GM19035 (cell line): Measurements from ENCODE around the gene NKIRAS2.

Source experiments
- ATAC-seq: cut with Tn5 transposase; IDR thresholded peaks from one replicate; pipeline ENCODE4 v1.9.1; 2021; ENCODE audit not compliant: unreplicated experiment

Gene NKIRAS2

DNA sequence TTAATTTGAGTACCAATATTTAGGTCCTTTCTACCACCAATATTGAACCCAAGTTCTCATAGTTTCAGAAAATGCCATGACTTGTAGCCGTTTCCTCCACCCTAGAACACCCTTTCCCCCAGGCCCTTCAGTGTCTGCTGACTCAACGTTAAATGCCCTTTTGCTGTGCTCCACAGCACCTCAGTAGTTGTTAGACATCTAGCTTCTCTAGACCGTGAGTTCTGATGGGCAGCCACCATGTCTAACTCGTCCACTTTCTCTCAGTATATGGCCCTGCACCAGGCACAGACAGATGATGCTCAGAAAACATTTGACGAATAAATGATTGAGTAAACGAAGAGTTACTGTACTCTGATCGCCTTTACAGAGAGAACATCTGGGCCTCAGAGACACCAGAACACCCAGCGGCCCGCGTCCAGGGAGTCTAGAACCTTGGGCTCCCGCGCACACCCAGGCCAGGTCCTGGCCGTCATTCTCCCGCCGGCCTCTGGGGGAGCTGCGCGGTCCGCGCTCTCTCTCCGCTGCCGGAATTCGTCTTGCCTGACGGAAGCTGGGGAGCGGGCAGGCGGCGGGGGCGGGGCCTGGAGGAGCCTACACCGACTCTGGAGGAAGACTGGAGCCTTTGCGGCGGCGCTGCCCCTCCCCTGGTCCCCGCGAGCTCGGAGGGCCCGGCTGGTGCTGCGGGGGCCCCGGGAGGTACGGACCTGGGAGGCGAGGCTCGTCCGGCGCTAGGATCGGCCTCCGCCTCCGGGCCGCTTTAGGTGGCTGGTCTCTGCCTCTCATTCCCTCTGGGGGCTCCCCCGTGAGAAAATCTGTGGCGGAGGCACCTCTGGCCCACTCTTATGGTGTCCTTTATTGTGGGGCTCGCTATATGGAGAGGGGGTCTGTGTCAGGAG, at the start of gene NKIRAS2:
TSS of gene NKIRAS2 (plus strand) at position 582 of the 896 bp plus-strand sequence. CDS start 1,488 bp downstream, outside the sequence.
- ATAC-seq: peak; percentile 57

DNA sequence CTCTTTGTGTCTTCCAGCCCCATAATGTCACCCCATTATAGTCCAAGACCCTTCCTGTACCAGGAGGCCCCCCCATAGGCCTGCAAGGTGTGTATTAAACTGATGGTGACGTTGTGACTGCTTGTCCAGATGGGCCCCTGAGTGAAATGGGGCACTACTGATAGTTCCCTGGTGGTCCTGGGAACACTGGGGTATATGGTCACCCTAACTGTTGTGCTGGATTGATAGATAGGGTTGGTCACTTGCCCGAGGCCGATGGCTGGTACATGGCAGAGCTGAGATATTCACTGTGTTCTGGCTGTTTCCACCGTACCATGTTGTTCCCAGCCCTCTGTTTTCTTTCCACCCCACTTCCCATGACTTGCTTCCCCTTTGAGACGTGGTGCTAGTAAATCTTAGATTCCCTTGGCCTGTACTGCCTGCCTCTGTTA, 49.0 kb upstream of the NKIRAS2 start:
- ATAC-seq: no peak

DNA sequence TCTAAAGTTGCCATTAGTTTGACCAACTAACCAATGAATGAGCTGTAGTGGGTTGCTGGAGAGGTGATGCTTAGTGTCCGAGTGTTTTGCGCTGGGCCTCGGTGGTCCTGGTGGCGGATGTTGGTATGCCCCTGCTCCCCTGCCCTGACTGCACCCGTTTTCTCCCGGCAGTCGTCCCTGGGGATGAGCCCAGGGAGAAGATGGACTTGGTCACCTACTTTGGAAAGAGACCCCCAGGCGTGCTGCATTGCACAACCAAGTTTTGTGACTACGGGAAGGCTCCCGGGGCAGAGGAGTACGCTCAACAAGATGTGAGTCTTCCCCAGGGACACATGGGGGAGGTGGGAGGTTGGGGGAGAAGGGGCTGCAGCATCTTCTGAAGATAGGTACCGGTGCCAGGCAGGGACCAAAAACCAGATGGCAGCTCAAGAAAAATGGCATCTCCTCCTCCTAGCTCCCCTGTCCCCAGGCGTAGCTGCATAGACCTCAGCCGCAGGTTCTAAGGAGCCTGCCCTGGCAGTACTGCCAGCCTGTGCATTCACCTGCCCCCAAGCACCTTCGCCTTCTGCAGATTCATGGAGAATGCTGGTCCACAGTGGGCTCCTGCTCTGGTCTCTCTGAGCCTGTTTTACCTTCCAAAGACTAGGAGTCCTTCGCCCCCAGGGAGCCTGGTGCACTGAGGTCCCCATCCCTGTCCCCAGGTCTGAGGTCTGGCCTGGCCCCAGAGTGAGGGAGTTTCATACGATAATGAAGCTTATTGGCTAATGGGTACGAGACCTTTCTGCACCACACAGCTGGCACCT, 48.0 kb upstream of the NKIRAS2 start:
- ATAC-seq: no peak

DNA sequence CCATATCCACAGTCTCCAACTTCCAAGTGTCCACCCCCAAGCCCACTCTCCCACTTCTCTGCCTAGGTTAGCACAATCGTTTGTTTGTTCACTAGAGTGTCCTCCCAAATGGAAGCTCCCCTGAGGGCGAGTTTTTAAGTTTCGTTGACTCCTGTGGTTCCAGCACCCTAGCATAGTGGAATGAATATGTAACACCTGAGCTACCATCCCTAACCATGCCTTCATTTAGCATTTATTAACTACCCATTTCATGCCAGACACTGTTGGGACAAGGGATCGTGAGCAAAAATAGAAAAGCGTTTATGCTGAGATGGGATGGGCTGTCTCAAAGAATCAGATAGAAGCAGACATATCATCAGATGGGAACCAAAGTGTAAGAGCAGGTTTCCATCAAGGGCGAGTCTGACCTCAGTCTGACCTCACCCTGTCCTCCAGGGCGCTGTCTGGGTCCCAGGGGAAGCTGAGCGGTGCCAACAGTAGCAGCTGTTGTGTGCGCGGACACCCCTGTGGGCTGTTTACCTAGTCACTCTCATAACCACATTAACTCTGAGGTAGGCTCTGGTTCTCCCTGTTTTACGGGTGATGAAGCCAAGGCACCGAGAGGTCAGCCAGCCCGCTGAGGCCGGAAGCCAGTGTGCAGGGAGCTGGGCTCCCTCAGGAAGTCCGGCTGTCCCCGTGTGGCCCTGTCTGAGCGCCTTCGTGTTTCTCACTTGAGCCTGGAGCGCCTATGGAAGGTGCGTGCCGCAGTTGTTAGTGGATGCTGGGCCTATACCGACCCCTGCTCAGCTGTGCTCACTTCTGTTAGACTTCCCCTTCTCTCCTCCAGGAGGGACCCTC, 47.1 kb upstream of the NKIRAS2 start:
- no peak for ATAC-seq

DNA sequence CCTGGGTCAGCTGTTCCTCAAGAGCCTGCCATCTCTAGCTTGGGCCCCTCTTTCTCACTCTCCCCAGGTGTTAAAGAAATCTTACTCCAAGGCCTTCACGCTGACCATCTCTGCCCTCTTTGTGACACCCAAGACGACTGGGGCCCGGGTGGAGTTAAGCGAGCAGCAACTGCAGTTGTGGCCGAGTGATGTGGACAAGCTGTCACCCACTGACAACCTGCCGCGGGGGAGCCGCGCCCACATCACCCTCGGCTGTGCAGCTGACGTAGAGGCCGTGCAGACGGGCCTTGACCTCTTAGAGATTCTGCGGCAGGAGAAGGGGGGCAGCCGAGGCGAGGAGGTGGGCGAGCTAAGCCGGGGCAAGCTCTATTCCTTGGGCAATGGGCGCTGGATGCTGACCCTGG, 46.5 kb upstream of the NKIRAS2 start:
- no peak for ATAC-seq

DNA sequence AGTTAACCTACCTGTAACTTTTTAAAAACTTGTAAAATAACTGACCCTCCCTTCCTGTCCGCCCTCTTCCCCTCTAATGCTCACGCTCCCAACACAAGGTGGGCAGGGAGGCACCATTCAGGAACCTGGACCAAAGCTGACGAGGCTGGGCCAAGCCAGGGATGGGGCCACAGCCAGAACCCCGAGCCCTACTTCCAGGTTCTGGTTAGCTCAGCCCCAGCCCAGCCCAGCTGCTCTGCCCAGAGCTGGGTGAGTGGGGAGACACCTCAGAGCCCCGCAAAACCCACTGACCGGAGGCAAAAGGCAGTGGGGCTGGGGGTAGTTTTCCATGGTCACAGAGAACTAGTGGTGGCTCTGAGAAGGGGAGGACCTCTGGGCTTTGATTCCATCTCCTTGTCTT, 45.9 kb upstream of the NKIRAS2 start:
- ATAC-seq: no peak

DNA sequence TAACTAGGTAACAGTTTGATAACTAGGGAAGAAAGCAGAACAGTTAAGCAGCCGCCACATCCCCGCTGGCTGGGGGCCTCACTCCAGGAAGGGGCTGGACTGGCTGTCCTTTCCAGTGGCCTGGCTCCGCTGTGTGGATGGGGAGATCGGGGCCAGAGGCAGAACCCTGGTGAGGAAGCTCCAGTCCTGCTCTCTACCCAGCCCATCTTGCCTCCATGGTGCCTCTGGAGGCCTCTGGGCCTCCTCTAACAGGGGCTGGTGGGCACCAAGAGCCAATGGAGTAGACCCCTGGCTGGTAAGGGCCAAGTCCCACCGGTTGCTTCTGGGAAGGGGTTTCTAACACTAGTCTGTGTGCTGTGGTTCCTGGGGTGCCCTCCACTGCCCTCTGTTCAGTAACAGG, 45.2 kb upstream of the NKIRAS2 start:
- ATAC-seq: no peak

DNA sequence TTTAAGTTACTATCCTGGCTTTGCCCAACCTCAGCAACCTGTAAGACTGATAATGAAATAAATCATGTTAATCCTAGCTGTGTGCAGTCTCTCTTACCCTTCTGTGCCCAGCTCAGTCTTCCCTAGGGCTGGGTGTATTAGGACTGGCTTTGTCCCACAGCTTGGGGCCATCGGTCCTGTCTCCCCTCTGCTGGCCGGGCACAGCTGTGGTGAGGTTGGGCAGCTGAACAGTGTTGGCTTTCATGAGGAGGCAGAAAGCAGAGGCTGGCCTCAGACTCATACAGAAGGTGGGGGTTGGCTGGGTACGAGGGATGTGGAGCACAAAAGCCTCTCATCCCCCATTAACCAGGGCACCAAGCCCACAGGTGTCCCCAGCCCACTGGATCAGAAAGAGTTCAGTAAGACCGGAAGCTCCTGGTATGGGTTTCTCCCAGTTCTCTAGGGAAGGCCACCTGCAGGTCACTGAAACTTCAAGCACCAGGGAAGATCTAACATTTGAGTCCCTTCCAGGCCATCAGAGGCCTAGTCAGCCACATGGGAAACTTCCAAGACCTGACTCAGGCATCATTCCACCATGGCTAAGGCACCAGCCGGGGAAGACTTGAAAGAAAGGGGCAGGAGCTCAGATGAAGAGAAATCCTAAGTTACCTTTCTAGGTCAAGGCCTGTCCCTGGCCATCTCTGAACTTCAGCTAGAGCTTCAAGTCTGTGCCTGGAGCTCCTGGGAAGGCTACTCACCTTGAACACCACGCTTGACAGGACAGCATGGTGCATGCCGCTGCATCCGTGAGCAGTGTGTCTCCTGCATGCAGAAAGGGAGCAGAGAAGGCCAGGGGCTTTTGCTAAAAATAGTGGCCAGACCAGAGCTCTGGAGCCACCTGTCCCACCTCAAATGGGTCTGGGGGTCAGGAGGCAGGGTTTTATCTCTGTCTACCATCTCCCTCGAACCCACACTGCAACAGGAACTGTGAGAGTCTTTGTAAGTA, 44.5 kb upstream of the NKIRAS2 start:
- ATAC-seq: no peak

DNA sequence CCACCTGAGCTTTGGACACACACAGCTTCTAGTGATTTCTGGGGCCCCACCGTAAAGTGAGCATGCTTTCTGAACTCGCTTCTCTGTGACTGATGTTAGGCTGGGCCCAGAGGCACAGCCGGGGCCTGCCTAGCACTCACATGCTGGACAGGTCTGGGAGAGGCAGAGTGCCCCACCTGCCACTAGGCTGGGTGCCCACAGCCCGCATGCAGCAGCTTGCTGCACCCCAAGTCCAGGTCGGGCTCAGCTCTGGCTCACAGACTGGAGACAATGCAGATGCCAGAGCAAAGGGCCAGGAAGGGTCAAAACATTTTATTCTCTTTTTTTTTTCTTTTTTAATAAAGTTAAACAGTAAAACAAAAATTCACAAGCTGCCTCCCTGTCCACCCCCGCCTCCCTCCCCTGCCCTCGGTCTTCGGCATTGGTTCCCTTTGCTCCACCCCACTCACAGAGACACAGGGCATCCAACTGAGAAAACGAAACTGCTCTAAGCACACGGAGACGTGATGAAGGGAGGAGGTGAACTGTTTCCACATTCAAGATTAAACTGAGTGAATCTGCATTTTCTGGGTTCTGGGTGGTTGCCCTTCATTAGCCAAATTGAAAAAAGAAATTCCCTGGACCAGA, 43.6 kb upstream of the NKIRAS2 start:
- no peak for ATAC-seq

DNA sequence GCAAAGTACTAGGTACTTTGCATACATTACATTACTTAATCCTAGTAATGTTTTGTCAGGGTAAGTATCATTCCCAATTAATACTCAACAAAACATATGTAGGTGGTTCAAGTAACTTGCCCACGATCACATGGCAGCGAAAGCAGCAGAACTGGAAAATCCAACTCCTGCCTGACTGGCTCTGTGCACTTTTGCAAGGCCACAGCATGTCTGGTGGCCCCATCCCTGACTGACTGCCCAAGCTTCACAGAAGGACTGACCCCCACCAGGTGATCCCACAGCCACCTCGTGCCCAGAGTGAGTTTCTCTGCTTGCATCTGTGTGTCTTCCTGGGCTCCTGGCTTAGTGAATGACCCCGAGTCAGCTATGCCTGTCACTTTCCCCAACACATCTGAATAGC, 41.9 kb upstream of the NKIRAS2 start:
- no peak for ATAC-seq

DNA sequence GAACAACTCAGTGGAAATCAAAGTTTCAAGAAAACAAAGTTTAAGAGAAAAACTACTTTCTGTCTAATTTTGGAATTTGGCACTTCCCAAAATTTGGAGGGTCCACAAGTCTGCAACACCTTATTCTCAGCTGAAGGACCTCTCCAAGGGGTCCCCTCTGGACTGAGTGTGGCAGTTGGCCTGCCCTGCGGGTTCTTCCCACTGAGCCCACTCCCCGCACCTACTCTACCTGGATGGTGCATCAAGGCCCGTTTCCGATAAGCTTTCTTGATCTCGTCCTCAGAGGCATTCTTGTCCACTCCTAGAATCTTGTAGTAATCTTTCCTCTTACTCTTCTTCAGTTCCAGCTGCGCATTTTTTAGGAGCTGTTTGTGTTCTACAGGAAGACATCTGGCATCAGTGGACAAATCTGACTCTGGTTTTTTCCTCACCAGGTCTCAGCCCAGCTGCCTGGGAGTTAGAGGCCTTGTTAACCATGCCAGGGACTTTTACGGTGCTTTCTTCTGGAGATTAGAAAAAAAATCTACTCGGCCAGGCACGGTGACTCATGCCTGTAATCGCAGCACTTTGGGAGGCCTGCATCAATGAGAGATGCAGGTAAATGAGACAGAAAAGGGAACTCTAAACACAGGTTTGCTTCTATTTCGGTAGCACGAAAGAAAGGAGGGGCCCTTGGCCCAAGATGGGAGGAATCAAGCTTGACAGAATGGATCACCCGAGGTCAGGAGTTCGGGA, 37.7 kb upstream of the NKIRAS2 start:
- ATAC-seq: no peak

DNA sequence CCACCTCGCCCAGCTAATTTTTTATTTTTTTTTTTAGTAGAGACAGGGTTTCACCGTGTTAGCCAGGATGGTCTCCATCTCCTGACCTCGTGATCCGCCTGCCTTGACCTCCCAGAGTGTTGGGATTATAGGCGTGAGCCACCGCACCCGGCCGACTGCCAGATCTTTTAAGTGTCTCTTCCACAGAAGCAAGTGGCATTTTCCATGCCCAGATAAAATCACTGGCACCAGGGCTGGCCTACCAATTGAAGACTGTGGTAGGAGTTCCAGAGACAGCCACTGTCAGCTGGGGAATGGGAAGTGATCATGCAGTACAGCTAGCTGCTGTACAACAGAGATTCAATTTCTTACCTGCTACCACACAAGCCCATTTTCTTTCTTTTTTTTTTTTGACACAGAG, 35.4 kb upstream of the NKIRAS2 start:
- no peak for ATAC-seq

DNA sequence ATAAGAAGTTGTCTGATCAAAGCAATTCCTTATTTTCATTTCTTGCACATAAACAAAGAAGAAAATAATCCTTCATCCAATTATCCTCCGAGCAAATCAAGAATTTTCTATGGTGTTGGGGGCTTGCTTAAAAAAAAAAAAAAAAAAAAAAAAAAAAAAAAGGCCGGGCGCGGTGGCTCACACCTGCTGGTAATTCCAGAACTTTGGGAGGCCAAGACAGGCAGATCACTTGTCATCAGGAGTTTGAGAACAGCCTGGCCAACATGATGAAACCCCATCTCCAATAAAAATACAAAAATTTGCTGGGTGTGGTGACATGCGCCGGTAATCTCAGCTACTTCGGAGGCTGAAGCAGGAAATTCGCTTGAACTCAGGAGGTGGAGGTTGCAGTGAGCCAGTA, 34.0 kb upstream of the NKIRAS2 start:
- ATAC-seq: no peak

DNA sequence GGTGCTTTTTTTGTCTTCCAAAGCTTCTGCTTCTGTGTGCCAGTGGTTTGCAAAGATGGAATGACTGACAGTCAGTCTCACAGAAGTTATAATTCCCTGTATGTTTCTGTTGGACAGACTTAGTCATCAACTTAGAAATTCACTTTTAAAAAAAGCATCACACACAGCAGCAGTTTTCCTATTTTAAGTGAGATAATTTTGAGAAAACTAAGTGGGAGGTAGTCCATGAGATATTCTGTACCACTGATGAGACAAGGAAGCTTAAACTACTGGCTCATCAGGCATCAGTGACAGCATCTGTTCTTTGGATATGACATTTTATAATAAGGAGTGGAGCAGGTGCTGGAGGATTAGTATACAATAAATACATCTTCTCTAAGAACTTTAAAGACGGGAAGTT, 33.3 kb upstream of the NKIRAS2 start:
- no peak for ATAC-seq

DNA sequence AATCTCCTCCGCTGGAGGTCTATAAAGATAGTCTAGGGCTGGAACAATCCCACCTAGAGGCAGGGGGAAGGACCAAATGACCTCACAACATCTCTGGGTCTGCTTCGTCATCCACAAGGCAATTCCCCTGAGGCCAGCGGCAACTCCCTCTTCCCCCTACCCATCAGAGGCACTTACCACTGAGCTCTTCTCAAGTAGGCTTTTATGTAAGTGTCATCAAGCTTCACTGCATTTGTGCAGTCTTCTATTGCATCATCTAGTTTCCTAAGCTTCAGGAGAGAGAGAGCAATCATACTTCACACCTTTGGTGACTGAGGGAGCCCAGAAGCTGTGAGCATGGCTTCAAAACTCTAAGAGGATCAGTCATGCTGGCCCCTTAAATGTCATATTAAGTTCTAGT, 32.2 kb upstream of the NKIRAS2 start:
- no peak for ATAC-seq

DNA sequence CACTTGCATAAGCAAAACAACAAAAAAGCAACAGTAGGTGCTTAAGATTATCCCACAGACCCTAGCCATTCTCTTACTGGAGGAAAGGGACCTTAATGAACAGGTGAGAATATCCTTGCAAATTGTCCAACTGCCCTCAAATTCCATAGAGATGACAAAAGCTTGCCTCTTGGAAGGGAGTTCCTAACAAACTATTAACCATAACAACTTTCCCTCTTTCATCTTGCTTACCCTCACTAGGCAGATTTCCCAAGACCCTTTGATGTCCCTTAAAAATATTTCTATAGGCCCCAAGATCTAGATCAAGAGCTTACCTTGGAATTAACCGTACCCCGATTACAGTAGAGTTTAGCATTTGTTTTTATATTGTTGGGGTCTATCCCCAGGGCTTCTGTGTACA, 31.5 kb upstream of the NKIRAS2 start:
- no peak for ATAC-seq

DNA sequence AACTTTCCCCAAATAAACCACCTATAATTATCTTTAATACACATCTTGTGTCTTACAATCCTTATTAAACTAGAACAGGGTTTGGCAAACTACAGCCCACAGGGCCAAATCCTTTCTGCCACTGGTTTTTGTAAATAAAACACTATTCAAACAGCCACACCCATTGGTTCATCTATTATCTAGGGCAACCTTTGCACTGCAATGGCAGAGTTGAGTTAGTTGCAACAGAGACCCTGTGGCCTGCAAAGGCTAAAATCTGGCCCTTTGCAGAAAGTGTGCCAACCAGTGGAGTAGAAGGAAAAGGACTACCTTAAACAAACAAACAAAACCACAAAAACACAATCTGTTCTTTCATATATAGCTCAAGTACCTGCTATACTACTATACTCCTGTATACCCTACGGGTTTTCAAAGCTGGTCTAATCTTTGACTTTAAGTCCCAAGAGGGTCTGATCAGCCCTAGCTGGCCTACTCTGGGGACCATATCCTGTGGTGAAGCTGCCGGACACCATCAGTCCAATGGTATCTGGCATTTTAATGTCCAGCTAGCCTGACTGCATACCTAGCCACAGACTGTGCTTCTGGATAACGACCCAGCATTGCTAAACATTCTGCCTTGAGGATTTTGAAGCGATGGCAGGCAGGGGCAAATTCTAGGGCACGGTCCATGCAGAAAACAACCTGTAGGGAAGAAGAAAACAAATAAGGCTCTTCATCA, 30.0 kb upstream of the NKIRAS2 start:
- ATAC-seq: no peak

DNA sequence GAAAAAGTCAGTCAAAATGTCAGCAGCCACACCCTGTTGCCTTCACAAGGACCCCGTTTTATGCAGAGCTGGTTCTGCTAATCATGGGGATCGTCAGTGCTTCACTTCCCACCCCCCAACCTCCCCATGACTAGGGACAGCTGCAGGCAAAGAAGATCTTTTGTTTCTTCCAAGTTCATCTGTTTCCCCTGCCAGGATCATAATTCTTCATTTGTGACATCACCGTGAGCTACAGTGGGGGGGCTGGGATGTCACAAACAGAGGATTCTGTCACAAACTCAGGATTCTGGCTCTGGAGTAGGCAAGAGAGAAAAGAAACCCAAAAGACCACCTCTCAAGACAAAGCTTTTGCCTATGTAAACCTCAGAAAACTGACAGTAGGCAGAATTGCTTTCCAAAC, 27.3 kb upstream of the NKIRAS2 start:
- ATAC-seq: no peak
